SKM-1 treated with dmso at 0.1 percent for 144 hours (cell line): ENCODE results near the gene SLMAP.

Experiments used
- DNase-seq: peaks from one replicate; lab custom pipeline; 2025; ENCODE audit not compliant: unreplicated experiment; lab: John Stamatoyannopoulos, UW

The SLMAP gene

DNA sequence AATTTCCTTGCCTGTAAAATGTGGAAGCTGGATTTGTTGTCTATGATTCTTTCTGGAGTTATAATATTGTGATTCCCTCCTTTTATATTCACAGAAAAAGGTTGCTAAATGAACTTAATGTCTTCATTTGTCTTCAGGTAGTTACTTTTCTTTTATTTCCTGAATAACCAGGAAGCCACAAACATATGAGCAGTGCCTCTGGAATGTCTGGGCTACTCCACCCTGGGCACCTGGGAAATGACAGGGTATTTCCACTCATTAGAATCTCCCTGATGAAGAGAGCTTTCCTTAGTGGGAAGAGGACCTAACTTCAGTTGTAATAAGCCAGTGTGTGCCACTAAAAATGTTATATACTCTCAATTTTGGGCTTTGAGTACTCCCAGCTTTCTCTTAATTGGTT is 3.8 kb upstream of the SLMAP start:
- no peak for DNase-seq

DNA sequence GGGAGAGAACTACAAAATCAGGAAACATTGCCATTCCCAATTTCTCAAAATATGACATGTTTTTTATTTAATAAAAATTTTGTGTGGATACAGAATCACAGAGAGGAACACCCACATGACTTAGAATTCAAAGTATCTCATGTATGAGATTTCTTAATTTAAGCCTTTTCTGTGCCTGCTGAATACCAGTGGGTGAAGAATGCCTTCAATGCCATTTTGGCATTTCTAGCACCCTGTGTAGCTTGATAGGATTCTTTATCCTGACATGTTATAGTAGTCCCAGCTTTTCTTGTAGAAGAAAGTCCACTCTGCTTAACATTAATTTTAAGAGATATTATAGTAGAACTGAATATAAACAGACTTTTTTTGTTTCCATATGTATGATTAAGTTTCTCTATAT is 3.1 kb upstream of the SLMAP start:
- DNase-seq, result no peak

DNA sequence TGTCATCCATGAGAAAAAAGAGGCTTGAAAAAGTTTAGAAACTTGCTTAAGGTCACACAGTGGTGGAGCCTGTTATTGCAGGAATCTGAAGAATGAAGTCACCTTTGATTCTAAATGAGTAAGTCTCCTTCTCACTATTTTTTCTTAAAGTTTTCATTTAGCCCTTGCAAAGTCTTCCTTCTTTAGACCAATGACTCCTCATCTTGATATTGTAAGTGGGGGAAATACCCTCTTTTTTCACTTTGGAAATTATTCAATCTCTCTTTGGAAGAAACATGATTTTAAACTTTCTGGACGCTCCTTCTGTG is 787 bp upstream of the SLMAP start:
- peak; percentile 58 for DNase-seq

DNA sequence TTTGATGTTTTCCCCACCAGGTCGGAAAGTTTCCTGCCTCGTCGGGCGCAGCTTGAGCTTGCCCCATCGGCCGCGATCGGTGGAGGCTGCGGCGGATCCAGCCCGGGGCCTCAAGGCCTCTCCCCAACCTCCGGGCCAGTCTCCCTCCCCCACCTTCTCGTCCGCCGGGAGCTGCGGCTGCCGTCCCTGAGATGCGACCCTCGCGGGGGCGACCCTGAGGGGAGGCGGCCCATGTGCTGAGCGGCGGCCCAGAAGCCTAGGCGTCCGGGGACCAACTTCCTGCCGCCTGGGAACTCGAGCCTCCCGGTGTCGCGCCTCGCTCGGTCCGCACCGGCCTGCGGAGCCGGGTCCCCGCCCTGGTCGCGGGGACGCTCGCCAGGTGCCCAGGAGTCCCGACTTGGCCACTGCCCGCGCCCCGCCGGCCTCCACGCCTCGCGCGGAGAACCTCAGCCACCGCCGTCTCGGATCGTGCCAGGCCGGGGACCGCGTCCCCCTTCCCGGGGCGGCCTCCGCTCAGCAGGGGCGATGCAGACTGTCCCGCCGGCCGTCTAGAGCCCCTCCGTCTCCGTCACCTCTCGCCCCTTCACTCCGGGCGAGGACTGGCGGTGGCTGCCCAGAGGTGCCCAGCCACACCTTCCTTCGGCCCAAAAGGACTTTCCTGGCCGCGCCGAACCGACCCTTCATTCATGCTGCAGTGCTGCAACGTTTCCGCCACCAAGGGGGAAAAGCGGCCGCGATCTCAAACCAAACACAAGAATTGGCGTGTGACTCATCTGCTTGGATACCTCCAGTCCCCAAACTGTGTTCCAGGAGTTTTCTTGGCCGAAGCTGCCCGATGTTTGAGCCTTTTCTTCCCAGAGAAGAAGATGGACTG is 656 bp downstream of the SLMAP start:
- peak; percentile 8 for DNase-seq

DNA sequence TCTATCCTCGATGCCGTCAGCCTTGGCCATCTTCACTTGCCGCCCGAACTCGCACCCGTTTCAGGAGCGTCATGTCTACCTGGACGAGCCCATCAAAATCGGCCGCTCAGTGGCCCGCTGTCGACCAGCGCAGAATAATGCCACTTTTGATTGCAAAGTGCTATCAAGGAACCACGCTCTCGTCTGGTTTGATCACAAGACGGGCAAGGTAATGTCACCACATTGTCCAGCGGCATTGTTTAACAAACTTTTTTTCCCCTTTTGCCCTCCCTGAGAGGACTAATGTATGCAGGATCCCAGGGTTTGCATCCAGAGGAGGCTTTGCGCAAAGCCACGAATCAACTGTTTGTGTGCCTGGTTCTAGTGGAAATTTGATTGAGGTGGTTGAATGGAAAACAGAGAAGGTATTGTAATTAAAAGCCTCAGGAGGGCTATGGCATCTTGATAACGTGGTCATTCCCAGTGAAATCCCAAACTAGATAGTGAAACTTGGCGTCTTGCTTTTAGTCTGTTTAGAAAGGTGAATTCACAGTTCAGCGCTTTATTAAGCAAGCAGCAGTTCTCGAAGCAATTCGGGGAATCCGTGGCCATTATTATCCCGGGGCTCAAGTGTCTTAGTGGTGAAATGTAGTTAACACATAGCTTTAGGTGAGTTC is 1.7 kb downstream of the SLMAP start:
- no peak for DNase-seq

DNA sequence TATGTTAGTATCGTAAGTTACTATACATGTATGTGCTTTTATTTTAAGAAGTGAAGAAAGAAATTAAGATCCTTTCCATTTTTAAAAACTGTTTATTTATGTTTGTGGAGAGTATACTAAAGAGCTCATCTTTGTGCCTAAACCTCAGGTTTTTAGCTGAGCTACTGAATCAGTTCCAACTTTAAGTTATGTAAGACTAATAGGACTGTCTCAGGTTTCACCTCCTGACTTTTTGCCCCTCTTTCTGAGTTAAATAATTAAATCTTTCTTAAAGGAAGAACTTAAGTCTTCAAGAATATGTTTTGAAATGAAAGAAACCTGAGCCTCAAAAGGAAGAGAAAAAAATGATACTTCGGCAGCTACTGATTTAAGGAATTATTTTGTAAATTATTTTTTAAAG is 2.6 kb downstream of the SLMAP start:
- no peak for DNase-seq

DNA sequence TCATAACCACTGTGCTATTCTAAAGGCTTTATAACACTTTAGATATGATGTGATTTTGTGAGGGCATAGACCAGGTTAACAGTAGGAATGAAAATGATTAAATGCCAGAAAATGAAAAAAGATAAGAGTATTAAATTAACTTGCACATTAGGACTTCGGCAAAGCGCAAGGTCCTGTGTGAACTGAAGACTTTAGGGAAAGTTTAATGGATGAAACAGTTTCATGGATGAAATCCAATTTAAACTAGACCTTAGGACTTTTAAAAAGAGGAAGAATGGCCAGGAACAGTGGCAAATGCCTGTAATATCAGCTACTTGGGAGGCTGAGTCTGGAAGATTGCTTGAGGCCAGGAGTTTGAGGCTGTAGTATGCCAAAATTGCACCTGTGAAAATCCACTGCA is 8.7 kb downstream of the SLMAP start:
- no peak for DNase-seq

DNA sequence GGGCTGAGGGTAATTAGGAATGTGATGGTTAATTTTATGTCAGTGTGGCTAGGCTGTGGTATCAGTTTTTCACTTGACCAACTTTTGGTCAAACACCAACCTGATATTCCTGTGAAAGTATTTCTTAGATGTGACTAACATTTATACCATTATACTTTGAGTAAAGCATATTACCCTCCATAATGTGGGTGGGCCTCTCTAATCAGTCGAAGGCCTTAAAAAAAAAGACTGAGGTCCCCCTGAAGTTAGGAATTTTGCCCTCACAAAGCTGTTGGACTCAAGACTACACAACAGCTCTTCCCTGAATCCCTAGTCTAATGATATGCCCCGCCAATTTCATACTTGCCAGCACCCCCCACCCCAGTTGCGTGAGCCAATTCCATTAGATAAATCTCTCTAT is 12.5 kb downstream of the SLMAP start:
- no peak for DNase-seq

DNA sequence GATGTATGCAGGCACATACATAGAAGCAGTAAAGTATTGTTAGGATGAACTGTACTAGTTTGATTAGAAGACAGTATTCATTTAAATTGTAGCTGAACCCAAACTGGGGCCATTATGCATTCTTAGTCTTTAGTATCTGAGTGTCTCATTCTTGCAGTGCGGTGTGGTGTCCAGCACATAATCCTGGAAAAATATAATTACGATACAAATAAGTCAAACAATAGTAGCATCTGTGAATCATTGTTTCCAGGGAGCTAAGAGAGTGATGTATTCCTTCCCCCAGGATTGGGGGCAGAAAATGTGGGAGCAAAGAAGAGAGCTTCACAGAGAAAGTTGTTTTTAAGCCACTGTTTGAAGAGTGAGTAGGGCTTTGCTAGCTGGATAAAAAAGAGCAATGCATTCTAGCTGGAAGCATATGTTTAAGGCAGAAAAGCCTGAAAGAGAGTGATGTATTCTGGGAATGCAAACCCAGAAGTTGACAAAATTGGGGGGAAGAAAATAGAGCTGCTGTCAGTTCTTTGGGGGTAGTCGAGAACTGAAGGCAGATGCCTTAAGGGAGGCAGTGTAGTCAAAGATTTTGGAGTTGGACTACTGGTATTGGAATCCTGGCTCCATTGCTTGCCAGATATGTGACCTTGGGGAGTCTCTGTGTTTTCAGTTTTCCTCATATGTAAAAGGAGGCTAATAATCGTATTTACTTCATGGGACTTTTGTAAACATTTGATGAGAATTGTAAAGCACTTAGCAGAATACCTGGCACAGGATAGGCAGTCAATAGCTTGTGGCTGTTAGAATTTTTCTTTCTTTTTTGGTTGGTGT is 14.1 kb downstream of the SLMAP start:
- no peak for DNase-seq

DNA sequence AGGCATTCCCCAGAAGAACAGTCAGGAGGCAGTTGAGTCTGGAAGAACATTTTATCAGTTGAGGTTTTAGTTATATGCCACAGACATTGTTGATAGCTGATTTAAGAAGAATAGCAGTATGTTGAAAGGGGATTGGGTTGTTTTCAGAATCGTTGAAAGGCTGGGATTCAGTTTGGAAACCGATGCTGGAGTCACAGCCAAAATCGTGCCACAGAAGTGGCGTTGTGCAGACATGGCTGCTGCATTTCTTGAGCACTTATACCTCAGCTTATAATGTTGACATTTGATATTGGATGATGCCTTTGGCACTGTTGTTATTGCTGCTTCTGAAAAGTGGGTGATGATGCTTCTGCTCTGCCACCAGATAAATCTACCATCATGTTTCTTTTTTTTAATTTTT is 16.1 kb downstream of the SLMAP start:
- no peak for DNase-seq

DNA sequence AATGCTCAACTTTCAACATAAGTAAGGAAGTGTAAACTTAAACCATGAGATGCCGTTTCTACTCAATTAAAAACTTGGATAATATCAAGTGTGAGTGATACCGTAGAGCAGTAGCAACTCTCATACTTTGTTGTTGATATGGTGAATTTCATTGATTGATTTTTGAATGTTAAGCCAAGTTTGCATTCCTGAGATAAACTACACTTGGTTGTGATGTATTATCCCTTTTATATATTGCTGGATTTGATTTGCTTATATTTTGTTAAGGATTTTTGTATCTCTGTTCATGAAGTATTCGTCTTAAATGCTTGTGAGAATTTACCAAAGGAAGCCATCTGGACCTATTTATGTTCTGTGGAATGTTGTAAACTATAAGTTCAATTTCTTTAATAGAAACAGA is 21.7 kb downstream of the SLMAP start:
- no peak for DNase-seq

DNA sequence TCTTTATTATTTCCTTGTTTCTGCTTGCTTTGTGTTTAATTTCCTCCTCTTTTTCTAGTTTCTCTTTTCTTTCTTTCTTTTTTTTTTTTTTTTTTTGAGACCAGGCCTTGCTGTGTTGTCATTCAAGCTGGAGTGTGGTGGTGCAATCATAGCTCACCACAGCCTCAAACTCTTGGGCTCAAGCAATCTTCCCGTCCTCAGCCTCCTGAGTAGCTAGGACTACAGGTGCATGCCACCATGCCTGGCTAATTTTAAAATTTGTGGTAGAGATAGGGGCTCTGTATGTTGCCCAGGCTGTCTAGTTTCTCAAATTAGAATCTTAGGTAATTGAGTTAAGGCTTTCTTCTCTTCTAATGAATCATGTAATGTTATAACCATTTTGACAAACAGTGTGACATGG is 22.4 kb downstream of the SLMAP start:
- peak; percentile 26 for DNase-seq

DNA sequence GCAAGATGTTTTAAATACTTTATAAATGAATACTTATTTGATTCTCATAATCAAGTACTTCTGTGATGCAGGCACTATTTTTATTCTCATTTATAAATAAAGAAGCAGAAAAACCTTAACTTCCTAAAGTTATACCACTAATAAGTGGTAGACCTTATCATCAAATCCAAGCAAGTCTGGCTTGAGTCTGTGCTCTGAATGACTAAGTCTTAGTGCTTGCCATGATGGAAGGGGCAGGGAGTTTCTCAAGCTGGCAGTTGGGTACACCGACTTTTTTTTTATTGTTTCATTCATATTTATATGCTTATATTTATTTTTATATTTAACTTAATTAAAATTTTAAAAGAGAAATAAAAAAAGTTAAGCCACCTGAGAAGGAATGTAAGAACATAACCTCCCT is 23.6 kb downstream of the SLMAP start:
- no peak for DNase-seq

DNA sequence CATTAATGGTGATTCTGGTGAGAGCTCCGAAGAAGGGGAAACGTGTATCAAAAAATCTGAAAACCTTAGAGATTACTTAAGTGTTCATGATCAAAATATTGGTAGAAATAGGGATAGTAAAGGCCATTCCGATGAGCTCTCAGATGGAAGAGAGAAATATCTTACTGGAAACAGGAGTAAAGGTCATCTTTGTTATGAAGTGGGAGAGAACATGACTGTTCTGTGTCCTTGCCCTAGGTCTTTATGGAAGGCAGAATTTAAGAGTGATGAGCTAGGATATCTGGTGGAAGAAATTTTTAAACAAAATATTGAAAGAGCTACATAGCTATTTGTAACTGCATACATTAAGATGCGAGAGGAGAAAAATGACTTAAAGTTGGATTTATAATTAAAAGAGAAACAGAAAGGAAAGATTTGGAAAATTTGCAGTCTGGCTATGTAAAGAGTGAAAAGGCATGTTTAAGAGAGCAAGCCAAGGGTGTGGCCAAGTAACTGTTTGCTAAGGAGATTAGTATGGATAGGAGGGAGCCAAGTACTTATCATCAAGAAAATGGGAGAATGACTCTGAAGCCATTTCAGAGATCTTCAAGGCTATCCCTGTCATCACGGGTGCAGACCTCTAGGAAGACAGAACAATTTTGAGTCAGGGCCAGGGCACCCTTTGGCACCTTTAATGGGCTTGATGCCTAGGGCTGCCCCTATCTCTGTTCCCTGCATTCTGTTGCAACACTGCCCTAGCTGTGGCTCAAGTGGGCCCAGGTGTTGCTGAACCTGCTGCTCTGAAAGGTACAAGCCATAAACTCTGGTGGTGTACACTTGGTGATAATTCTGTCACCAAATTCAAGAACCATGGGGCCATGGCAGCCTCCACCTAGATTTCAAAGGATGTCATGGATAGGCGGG is 27.3 kb downstream of the SLMAP start:
- no peak for DNase-seq

DNA sequence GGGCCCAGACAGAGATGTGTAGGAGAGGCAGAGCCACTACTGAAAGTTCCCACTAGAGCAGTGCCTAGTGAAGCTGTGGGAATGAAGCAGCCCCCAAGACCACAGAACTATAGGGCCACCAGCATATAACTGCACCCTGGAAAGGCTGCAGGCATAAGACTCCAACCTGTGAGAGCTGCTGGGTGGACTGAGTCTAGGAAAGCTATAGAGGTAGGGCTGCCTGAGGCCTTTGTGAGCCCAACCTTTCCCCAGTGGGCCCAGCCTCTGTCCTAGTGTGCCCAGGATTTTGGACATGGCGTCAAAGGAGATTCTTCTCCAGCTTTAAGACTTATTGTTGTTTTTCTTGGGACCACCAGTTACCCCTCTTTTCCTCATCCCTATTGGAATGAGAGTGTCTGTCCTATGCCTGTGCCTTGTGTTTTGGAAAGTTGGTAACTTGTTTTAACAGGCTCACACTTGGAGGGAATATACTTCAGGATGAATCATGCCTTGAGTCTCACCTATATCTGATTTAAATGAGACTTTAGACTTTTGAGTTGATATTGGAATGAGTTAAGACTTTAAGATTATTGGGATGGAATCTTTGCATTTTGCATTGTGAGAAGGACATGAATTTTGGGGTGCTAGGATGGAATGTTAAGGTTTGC is 28.1 kb downstream of the SLMAP start:
- DNase-seq, result no peak

DNA sequence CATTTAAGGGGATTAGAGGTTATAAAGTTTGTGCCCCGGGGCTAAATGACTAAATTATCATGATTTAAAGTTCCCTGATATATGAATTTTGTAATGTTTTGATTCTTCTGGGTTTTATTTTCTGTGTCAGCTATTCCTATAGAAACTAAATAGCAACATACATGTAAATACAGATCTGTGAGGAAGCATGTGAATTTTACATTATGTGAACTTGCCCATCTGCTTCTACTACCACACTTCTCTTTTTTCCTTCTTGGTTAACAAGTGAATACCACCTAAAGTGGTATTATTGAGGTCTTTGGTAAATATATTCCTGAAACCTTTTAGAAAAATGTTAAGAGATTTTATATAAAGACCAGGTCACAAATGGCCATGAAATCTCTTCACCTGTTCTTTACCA is 29.3 kb downstream of the SLMAP start:
- no peak for DNase-seq

DNA sequence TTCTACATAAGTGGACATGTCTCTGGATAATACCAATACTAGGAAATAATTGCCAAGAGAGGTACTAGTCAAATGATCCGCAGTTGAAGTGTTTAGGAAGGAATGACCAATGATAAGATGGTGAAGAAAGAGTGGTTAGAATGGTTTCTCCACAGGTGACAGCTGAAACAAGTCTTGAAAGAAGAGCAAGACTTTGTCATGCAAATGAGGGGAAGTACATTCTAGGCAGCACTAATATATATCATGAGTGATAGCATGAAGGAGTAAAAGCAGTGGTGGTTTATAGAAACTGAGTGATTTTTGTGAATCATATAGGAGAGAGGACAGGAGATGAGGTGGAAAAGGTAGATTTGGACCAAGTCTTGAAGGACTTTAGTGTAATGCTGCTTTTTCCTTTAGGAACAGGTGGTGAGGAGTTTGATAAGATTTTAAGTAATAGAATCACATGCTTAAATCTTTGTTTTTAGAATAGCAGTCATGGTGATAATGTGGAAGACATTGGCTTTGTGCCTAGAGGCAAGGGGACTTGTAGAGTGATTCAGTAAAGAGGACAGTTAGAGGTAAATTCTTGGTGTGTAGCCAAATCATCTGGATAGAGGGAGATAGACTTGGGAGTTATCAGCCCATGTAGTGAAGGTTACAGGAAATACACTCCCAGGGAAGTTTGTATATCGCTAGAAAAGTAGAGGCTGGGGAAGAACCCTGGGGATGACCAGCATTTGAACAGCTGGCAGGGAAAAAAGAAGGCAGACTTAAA is 31.9 kb downstream of the SLMAP start:
- no peak for DNase-seq

DNA sequence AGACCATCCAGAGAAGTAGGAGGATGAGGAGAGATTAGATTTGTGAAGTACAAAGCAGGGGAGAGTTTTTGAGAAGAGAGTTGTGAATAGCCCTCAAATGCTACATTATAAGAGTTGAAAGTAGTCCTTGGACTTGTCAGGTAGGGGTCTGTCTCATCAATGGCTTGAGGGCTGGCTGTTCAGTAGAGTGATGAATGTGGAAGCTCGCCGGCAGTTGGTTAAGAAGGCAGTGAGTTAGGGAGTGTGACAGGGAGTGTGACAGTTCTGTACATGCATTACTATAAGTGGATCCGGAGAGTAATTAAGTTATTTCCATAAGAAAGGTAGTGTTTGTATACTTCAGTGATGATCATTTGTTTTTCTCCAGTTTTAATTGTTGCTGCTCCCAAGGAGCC is 32.5 kb downstream of the SLMAP start:
- DNase-seq, result no peak

DNA sequence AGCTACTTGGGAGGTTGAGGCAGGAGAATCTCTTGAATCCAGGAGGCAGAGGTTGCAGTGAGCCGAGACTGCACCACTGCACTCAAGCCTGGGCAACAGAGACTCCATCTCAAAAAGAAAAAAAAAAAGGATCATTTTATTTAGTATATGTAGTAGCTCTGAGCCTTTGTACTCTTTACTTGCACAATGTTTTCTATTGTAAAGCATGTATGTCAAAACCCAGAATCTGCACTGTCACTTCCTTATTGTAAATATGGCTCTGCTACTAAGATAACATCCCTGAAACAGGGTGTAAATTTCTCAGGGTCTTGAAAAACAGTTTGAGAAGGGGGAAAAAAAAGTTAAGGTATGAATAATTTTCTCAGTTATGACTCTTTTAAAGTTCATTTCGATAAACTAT is 35.1 kb downstream of the SLMAP start:
- peak; percentile 89 for DNase-seq

DNA sequence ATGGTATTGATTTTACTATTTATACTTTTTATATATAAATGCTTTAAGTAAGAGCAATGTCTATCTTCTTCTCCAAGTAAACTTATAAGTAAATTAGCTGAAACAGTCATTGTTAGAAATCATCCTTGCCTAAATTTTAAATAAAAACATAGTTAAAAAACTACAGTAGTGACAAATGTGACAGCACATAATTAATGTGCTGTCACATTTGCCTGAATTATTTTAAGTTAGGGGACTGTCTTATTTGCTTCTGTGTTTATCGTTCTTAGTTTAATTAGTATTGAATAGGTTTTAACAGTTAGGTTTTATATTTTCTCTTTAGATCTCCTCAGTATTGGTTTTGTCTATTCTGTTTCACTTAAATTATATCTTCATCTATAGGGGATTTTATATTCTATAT is 36.1 kb downstream of the SLMAP start:
- DNase-seq, result no peak
